ENCODE measurements around the gene CNPY1.
A peak's percentile ranks its signal among the peaks of the same experiment; 100 is the strongest.

The CNPY1 gene

GRCh38 chr7:155466142-155466813 is 80.1 kb downstream of the CNPY1 start:
- no peak for DNase-seq (ENCODE audit: low spot score)

DNA sequence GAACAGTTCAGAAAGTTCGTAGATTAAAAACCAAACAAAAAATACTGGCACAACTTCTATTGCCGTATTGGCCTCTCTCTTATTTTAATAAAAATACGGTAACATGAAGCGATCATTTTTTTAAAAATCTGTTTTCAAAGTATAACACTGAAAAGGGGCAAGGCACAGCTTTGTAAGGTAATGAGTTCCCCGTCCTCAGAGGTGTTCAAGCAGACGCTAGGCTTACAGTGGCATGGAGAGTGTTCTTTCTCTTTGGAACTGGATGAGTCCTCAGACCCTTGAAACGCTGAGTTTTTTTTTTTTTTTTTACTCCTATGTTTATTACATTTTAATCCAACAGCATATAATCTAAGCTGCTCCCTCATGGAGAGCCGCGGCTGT is 80.6 kb downstream of the CNPY1 start:
- DNase-seq (ENCODE audit: low spot score), result no peak

- DNase-seq (ENCODE audit: low spot score), result no peak
These were observed 81.2 kb downstream of the CNPY1 start for GRCh38 chr7:155464948-155465739.

GRCh38 chr7:155464183-155464582 is 82.2 kb downstream of the CNPY1 start:
- no peak for DNase-seq (ENCODE audit: low spot score)

DNA sequence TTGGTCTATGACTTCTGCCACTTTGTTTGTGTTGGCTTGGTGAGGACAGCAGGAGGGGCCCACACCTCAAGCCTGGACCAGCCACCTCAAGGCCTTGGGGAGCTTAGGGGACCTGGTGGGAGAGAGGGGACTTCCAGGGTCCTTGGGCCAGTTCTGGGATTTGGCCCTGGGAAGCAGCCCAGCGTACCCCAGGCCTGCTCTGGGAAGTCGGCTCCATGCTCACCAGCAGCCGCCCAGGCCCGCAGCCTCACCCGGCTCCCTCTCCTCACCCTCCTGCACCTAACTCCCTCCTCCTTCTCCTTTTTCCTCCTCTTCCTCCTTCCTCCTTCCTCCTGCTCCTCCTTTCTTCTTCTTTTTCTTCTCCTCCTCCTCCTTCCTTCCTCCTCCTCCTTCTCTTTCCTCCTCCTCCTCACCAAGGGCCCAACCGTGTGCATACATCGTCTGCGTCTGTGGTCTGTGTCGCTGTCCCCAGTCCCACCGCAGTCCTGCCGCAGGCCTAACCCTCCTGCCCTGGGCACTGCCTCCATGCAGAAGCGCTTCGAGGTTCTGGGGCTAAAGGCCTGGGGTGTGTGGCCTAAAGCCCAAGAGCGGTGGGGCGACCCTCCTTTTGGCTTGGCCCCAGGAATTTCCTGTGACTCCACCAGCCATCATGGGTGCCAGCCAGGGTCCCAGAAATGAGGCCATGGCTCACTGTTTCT is 83.1 kb downstream of the CNPY1 start:
- DNase-seq (ENCODE audit: low spot score), result no peak

DNA sequence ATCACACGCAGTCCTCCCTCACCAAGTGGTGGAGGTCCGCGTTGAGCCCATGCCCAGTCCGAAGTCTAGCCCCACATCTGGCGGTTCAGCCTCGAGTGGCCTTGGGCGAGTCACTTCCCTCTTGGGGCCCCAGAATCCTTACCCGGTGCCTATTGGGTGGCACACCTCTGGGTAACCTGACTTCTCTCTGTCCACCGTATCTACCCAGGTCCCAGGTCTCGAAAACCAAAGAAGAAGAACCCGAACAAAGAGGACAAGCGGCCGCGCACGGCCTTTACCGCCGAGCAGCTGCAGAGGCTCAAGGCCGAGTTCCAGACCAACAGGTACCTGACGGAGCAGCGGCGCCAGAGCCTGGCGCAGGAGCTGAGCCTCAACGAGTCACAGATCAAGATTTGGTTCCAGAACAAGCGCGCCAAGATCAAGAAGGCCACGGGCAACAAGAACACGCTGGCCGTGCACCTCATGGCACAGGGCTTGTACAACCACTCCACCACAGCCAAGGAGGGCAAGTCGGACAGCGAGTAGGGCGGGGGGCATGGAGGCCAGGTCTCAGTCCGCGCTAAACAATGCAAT is 84.1 kb downstream of the CNPY1 start:
- no peak for DNase-seq (ENCODE audit: low spot score)

DNA sequence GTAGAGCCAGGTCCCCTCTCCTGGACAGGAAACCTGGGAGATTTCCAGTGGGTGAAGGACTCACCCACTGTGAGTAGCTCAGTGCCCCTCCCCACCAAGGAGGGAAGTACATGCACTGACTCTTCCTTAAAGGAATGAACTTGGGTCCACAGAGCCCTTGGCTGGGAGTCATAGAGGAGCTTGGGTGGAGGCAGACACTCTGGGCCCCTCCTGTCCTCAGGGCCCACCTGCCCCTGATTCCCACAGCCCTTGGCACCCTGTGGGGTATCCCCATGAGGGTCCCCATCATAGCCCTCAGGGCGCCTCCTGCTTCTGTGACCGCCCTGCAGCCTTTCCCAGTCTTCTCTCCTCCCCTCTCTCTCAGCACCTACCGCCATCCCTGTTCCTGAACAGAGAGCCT is 84.7 kb downstream of the CNPY1 start:
- no peak for DNase-seq (ENCODE audit: low spot score)

DNA sequence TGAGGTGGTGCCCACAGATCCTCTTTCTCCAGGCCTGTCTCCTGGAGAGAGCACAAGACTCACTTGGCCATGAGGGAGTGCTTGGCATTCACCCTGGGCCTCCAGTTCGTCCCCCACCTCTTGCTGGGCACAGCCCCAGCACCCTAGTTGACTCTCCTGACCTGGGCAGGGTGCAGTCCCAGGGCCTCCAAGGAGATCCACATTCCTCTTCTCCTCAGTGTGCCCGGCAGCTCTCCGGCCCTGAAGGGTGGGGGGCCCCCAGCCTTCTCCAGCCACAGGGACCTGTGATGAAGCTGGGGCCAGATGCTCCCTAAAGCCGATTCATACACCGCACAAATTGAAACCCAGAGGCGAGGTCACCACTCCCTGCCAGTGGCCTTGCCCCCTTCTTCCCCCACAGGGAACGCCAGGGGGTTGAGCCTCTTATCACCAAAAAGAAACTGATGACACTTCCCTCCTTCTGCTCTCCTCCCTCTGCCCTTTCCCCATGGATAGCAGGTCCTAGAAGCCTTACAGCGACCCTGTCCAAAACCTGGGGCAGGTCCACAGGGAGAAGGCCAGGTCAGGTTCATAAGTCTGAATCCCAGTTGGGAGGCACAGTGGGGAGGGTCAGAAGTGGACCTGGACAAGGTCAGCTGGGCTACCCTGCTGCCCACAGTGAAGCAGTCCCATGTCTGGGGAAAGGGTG is 85.3 kb downstream of the CNPY1 start:
- no peak for DNase-seq (ENCODE audit: low spot score)

- no peak for DNase-seq (ENCODE audit: low spot score)
These were observed 86.5 kb downstream of the CNPY1 start for GRCh38 chr7:155459700-155460461.

DNA sequence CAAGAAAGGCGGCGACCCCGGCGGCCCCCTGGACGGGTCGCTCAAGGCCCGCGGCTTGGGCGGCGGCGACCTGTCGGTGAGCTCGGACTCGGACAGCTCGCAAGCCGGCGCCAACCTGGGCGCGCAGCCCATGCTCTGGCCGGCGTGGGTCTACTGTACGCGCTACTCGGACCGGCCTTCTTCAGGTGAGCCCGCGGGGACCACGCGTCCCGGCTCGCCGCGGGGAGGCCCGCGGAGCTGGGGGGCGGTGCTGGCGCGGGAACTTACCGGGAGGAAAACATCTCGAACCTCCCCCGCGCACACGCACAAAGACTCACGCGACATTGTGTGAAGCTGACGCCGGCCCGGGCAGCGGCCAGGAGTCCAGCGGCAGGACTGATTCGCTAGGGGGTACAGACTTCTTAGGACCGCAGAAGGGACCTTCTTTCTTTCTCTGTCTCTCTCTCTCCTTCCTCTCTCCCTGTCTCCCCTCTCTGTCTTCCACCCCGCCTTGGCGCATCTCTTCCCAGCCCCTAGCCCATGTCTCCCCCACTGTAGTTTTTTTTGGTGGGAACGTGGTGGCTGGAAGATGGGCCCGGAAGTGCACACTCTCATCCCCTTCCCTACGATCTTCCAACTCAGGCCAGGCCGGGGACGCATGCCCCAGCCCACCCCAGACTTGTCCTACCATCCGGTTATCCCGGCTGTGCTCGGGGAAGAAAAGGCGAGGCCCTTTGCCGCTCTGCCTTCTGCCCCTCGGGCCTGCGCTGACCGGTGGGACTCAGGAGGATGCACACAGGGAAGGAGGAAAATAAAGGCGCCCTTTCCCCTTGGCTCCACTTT is 87.3 kb downstream of the CNPY1 start:
- no peak for DNase-seq (ENCODE audit: low spot score)

- no peak for DNase-seq (ENCODE audit: low spot score)
These were observed 88.1 kb downstream of the CNPY1 start, which contains the start of gene EN2 for GRCh38 chr7:155458111-155458877. TSS of gene EN2 (plus strand) at chr7:155458129. CDS start at chr7:155458378, 249 bp downstream.

DNA sequence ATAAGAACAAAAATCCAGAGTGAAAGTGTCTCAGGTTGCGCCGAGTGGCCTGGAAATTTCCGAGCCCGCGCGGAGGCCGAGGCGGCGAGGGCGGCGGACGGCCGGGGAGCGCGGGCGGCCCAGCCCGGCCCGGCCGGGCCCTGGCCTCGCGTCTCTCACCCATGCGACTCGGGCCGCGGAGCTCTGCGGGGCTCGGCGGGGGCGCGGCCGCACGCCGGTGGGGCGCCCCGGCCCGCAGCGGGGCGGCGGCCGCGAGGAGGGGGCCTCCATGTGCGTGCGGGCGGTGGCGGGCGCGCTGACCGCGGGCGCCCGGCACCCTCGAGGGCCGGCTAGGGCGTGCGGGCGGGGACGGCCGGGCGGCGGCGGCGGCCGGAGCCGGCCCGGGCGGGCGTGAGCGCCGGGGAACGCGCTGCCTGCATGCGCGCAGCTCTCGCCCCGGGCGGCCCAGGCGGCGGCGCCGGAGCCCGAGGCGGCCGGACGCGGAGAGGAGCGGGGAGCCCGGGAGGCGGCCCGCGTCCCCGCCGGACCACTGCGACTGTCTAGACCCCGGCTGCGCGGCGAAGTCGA is 88.7 kb downstream of the CNPY1 start:
- no peak for DNase-seq (ENCODE audit: low spot score)

- peak; percentile 86 for DNase-seq (ENCODE audit: low spot score)
These were observed 89.4 kb downstream of the CNPY1 start for GRCh38 chr7:155456738-155457543.

GRCh38 chr7:155455776-155456737 is 90.3 kb downstream of the CNPY1 start:
- no peak for DNase-seq (ENCODE audit: low spot score)

DNA sequence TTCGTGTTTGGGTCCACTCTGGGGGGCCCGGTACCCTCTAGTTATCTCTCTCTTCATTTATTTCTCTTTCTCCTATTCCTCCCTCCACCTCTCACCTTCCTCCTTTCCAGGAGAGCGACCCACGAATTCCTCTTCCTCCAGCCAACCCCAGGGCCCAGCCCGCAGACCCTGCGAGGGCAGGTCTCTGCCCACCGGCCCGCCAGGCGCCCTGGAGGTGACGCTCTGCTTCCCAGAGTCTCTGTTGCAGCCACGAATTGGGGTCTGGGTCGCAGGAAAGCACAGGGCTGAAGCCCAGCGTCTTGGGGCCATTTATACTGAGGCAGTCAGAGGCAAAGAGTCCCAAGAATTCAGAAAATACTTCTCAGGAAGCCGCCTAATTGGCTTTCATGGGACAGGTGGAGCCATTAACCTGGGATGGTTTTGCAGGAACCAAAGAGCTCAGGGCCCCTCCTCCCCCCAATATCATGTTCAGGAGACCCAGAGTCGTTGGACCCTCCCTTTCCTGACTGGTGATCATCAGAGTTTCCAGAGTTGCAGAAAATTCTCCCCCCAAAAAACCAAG is 91.1 kb downstream of the CNPY1 start:
- DNase-seq (ENCODE audit: low spot score), result no peak

DNA sequence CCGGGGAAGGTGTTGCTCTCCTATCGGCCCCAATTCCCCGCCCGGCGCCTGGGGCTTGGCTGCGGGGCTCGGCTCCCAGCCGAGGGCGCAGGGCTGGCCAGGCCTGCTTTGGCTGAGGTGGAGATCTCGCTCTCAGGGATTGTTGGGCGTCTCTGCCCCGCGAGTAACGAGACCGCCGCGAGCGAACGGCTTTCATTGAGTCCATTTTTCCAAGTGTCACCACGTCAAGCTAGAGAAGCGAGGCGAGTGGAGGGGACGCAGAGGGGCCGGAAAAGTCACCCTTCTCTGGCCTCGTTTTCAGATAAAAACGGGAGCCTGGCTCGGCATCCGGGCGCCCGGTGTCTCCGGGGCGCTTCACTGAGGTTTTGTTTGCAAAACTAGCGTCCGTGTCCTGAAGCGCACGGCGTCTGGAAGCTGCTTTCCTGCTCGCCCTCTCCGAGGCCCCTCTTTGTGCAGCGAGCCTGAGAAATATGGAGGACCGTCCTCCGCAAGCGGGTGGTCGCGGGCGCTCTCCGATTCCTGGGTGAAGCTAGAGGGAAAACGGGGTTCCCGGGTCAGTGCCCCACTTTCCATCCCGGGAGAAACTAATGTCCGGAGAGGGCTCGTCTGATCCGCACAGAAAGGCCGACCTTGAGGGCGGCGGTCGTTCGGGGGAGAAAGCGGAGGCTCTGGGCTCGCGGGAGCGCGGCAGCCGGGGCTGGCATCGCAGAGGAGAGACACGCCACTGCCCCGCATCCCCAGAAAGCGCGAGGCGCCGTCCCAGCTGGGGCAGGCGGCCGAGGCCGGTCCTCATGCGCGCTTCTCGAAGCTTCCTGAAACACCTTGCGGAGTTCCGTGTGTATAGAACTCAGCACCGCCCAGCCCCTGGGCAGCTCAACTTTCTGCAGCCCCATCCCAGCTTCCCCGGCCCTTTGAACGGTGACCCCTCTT is 91.9 kb downstream of the CNPY1 start:
- no peak for DNase-seq (ENCODE audit: low spot score)

Measured in Ammon's horn (tissue), 1 donor.